PFSK-1 (cell line): Measurements from ENCODE around the gene RPL38.

Experiments
- FOXP2 ChIP-seq: optimal IDR thresholded peaks from 2 replicates; pipeline ENCODE3; 2011; ENCODE audit warnings: borderline replicate concordance, control low read depth, inconsistent platforms; ENCODE audit not compliant: insufficient read depth; ENCODE audit errors: extremely low read length, extremely low read depth
- POLR2AphosphoS5 ChIP-seq: IDR thresholded peaks from 2 replicates; pipeline ENCODE4 v1.6.1; 2012; ENCODE audit warnings: low read depth, mild to moderate bottlenecking, control low read depth, low read length, moderate library complexity
- REST ChIP-seq, 2 experiments: IDR thresholded peaks; 2 replicates each; pipeline versions ENCODE4 v1.6.1 to v1.8.0; 2011 to 2012; ENCODE audit warnings: low read depth in 2 of 2, low read length in 2 of 2, control low read depth in 1 of 2, inconsistent platforms in 1 of 2, mild to moderate bottlenecking in 1 of 2, moderate library complexity in 1 of 2; ENCODE audit not compliant: insufficient read depth in 1 of 2
- SIN3A ChIP-seq: IDR thresholded peaks from 2 replicates; pipeline ENCODE4 v1.6.1; 2012; ENCODE audit warnings: mild to moderate bottlenecking, low read length, moderate library complexity, borderline replicate concordance; ENCODE audit not compliant: insufficient read depth
- TAF1 ChIP-seq: IDR thresholded peaks from 2 replicates; pipeline ENCODE4 v1.6.1; 2012; ENCODE audit warnings: low read length, control low read depth, borderline replicate concordance; ENCODE audit not compliant: insufficient read depth

Gene RPL38

GRCh38 chr17:74244548-74244947 lies 41.1 kb downstream of the RPL38 start:
- TF ChIP-seq REST (IDR thresholded peaks at IDR 0.05; ENCODE audit: insufficient read depth in 1 of 2, low read depth in 2 of 2, low read length in 2 of 2) (no peak), FOXP2 (no peak), TAF1 (no peak), POLR2AphosphoS5 (no peak), SIN3A (no peak)

GRCh38 chr17:74245145-74245831 lies 41.8 kb downstream of the RPL38 start:
- TF ChIP-seq TAF1 (no peak), SIN3A (no peak), REST (IDR thresholded peaks at IDR 0.05; ENCODE audit: insufficient read depth in 1 of 2, low read depth in 2 of 2, low read length in 2 of 2) (no peak), POLR2AphosphoS5 (no peak), FOXP2 (no peak)

- no peak for TF ChIP-seq SIN3A
- no peak for TF ChIP-seq REST (IDR thresholded peaks at IDR 0.05; ENCODE audit: insufficient read depth in 1 of 2, low read depth in 2 of 2, low read length in 2 of 2)
- no peak for TF ChIP-seq FOXP2
- TF ChIP-seq TAF1 = no peak
- no peak for TF ChIP-seq POLR2AphosphoS5
These were observed 42.4 kb downstream of the RPL38 start for GRCh38 chr17:74245871-74246270.

GRCh38 chr17:74249590-74250270 lies 46.3 kb downstream of the RPL38 start:
- TF ChIP-seq POLR2AphosphoS5 (no peak), SIN3A (no peak), TAF1 (no peak), REST (IDR thresholded peaks at IDR 0.05; ENCODE audit: insufficient read depth in 1 of 2, low read depth in 2 of 2, low read length in 2 of 2) (no peak), FOXP2 (no peak)
